Activated naive CD4-positive, alpha-beta T cell treated with anti-CD3 and anti-CD28 coated beads, Interleukin-2, amount 50 U/mL, for 72 hours (primary cell): ENCODE measurements around the gene CHPF2. TPM values are rescaled to one million over a fixed set of nuclear protein-coding genes. Genes with fewer than 3 reads are reported as not detected.

Source experiments
- ATAC-seq, 2 donors: fragments of 150-1000 bp; cut with Tn5 transposase; 2 replicates each; pipeline ENCODE4 v1.10.0; 2021; ENCODE audit warnings: mild to moderate bottlenecking in 2 of 2, moderate library complexity in 2 of 2
- DNase-seq, 2 donors: peaks; one replicate each; pipeline ENCODE4 v3.0.0; 2021 to 2022; ENCODE audit warnings: low spot score in 2 of 2
- H3K27ac Mint-ChIP-seq, 2 donors: one replicate each; pipeline ENCODE4 v1.8.0; 2022; ENCODE audit warnings: mild to moderate bottlenecking in 2 of 2, mixed read lengths in 2 of 2
- H3K36me3 Mint-ChIP-seq, 2 donors: one replicate each; pipeline ENCODE4 v1.8.0; 2022; ENCODE audit warnings: mixed read lengths in 2 of 2
- H3K9me3 Mint-ChIP-seq, 2 donors: one replicate each; pipeline ENCODE4 v1.8.0; 2022; ENCODE audit warnings: mixed read lengths in 2 of 2
- total RNA-seq, 2 donors: library from RNA; stranded (reverse); gene quantifications; one replicate each; pipeline ENCODE4 v1.2.3, GENCODE V29; 2022

The CHPF2 gene
- total RNA-seq, 2 donors from 2014 or later = 26.7 to 29.3 TPM

DNA sequence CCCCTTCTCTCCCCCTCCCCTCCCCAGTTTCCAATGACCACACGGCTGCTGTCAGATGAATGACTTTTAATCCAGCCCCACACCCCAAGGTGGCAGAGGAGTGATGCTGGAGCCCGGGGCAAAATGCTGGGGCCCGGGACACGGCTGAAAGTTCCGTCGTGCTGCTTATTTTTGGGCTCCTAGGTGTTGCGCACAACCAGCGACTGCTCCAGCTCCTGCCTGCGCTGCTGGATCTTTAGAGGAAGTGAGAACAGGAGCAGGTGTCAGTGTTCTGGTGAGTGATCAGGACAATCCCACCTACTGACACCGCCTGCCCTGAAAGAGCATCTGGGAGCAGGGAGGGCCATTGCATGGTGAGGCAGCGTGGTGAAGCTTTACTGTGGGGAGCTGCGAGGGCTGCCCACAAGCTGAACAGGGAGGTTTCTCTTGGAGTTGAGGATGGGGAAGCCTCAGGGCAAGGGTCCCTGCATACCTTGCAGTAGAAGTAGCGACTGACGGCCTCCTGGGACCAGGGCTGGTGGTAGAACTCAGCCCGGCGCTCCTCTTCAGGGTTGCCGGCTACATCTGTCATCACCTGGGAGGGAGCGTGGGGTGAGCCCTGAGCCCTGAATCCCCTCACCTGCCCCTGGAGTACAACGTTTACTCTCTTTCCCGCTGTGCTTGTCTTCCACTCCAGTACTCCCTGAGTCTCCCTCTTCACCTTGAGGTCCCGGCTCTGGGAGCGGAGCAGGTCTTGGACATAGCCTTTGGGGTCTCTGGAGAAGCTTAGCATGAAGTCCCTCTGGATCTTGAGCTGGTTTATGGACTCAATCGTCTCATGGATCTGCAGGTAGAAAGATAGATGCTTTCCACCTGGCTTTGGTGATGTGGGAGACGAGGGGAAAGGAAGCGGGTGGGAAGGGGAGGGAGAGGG lies 6.9 kb downstream of the CHPF2 start:
- DNase-seq = no peak
- no peaks in the 10 kb centered on the region for H3K9me3 Mint-ChIP-seq
- no peaks in the 10 kb centered on the region for H3K36me3 Mint-ChIP-seq
- peak overlapping the region in 1 of 2 donors; percentile 39 for H3K27ac Mint-ChIP-seq
- ATAC-seq = no peak

DNA sequence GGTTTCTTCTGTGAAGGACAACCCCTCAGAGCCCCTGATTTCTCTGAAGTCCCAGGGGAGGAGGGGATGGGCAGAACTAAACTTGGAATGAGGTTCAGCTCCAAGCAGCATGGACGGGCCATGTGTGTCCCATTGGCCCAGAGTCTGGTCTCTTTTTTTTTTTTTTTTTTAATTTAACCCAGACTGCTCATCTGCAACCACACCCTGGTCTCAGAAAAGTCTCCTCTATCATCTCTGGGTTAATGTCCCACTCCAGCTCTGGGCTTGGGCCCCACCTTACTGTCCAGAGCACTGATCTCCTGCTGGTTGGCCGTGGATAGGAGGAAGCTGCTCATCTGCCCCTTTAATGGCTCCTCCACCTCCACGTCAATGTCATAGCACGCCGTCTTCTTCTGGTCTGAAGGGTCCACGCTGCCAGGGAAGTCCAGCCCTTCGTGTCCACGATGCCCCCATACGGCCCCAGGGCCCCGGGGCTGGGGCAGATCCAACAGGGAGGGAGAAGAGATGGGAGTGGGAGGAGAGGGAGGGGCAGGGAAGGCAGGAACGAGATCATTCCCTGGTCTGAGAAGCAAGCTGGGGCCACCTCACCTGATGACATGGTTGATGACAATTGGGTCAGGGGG lies 7.7 kb downstream of the CHPF2 start:
- no peak for DNase-seq
- H3K9me3 Mint-ChIP-seq = no peaks in the 10 kb centered on the region
- no peak overlapping the region for H3K27ac Mint-ChIP-seq
- ATAC-seq = no peak
- H3K36me3 Mint-ChIP-seq = no peaks in the 10 kb centered on the region

DNA sequence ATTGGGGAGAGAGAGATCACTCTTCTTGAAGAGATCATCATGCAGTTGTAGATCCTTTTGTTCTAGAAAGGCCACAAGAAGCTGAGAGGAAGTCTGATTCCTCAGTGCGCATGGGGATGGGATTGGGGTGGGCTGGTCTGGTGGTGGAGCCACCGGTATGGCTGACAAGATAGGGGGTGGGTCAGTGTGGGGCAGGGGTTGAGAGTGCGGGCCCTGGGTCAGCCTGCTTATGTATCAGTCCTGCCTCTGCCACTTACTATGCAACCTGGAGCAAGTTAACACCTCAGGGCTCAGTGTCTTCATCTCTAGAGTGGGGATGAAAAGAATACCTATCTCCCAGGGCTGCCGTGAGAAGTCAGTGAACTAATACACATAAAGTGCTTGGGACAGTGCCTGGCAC lies 8.3 kb downstream of the CHPF2 start:
- Mint-ChIP-seq H3K27ac (no peak overlapping the region), H3K36me3 (no peaks in the 10 kb centered on the region), H3K9me3 (no peaks in the 10 kb centered on the region)
- DNase-seq = no peak
- no peak for ATAC-seq

DNA sequence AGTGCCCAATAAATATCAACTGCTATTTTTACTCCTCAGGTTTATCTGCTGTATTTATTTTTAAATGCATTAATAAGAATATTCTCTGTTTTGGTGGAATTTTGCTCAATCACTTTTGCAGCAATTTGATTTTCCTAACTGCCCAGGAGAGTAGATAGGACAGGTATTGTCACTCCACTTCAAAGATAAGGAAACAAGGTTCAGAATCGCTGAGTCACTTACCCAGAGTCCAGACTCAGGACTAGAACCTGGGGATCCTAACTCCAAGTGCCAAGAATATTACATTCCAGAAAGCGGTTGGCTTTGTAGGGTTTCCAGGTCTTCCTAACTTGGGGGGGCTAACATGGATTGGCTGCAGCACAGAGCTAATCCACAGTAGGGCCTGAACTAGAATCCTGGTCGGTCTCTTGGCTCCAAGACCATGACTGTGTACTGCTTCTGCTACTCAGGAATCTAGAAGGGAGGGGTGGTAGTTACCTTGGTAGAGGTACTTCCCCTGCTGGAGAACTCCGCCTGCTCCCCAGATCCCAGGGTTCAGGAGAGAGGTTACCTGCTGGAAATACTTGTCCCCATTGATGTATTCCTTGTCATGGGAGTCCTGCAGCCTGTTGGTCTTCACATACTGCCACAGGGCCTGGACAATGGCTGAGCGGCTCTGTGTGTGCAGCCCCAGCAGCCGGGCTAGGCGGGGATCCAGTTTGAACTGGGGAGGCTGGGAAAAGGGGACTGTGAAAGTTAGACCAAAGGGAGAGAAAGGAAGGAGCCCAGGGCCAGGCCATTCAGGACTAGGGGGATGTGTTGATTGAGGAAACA lies 8.9 kb downstream of the CHPF2 start:
- Mint-ChIP-seq H3K27ac (peak overlapping the region in 1 of 2 donors; percentile 90), H3K36me3 (no peaks in the 10 kb centered on the region), H3K9me3 (no peaks in the 10 kb centered on the region)
- ATAC-seq (no peak), DNase-seq (no peak)

DNA sequence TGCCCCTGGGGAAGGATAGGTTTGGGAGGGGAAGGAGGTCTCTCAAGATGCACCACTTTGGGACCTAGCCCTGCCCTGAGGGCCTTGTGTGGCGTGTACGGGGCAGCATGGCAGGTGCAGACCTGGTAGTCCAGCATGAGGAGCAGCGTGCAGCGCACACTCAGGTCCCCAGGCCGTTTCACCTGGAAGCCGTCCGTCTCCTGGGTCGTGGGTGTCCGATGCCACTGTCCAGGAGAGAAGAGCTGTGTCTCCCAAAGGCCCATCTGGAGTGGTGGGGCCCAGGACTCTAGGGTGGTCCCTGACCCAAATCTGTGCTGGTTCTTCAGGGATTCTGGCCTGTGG lies 9.4 kb downstream of the CHPF2 start:
- Mint-ChIP-seq H3K27ac (peak overlapping the region in 1 of 2 donors; percentile 90), H3K9me3 (no peaks in the 10 kb centered on the region), H3K36me3 (no peaks in the 10 kb centered on the region)
- ATAC-seq (no peak), DNase-seq (no peak)

DNA sequence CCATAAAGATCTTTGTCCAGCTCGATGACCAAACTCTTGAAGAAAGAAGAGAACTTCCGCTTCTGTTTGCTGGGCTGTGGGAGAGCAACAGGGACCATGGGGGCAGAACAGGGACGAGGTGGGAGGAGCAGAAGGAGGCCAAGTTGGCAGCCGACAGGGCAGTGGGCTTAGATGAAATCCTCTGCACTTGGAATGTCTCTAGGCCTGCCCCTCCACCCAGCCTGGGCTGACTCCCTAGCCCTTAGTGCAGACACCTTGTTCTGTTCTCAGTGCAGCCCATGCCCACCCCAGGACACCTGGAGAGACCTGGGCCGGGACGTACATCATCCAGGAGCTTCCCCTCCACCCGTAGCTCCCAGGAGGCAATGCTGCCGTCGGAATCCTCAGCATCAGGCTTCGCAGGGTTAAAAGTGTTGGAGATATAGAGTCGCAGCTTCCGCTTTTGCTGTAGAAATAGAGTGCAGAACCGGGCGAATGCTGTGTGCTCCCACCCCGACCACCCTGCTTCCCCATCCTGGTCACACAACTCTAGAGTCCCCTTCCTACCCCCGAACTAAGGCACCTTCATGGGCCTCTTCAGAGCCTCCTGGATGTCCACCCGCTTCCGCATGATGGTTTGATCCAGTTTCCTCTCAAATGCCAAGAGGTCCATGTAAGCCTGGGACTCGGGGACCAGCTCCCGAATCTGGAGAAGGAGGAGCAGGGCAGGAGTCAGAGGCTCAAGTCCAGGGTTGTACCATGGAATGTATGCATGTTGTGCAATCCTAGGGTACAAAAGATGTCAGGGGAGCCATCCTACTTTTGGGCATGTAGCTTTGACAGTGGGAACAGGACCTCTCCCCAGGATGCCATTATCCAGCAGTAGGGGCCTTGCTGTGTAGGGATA lies 10.1 kb downstream of the CHPF2 start:
- ATAC-seq (no peak), DNase-seq (no peak)
- Mint-ChIP-seq H3K27ac (peak overlapping the region in 1 of 2 donors; percentile 72), H3K36me3 (no peaks in the 10 kb centered on the region), H3K9me3 (no peaks in the 10 kb centered on the region)

DNA sequence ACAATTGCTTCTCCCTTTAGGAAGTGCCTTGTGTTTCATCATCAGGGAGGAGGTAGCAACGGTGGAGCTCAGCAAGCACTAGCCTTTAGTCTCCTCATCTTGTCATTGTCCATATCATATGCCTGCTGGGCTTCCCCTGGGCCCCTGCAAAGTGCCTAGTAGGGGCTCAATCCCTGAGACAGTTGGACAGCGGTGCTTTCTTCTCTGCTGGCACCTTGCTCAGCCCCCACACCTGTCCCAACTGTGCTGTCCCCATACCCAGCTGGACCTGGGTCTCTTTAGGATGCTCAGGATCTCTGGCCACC lies 10.7 kb downstream of the CHPF2 start:
- ATAC-seq = no peak
- Mint-ChIP-seq H3K27ac (peak overlapping the region; percentile 72 to 79), H3K9me3 (no peaks in the 10 kb centered on the region), H3K36me3 (no peaks in the 10 kb centered on the region)
- DNase-seq = no peak

DNA sequence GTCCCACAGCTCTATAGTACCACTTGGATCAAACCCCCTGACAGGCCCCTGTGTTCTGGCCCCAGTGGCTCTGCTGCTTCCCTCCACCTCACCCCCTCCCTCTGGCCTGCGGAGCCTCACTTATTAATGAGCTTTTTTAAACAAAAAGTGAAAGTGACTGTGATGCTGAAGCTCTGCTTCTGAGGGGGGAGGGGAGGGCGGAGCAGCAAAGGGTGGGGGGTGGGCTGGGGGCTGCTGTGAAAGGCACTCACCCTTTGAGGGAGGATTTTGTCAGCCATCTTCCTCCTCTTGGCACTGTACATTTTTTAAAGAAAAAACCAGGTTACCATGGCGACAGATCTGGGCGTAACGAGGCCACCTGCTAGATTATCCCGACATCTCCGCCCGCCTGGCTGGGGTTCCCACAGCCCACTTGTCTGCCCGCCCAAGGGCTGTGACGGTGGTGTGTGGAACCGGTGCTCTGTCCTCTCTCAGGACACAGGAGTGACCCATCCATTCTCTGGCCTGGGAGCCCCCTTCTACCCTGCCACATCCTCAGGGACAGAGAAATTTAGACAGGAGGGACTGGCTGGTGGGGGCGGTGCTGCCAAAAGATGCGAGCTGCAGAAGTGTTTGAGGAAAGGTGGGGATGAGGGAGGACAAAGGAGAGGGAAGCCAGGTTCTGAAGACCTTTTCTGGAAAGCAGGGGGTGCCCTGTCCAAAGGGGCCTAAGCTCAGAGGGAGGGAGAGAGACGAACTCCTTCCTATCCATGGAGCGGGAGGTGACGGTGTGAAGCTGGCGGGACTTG lies 11.3 kb downstream of the CHPF2 start:
- DNase-seq (no peak), ATAC-seq (peak; percentile 34 to 45)
- no peaks in the 10 kb centered on the region for H3K36me3 Mint-ChIP-seq
- H3K9me3 Mint-ChIP-seq = no peaks in the 10 kb centered on the region
- H3K27ac Mint-ChIP-seq = peak overlapping the region; percentile 72 to 79

DNA sequence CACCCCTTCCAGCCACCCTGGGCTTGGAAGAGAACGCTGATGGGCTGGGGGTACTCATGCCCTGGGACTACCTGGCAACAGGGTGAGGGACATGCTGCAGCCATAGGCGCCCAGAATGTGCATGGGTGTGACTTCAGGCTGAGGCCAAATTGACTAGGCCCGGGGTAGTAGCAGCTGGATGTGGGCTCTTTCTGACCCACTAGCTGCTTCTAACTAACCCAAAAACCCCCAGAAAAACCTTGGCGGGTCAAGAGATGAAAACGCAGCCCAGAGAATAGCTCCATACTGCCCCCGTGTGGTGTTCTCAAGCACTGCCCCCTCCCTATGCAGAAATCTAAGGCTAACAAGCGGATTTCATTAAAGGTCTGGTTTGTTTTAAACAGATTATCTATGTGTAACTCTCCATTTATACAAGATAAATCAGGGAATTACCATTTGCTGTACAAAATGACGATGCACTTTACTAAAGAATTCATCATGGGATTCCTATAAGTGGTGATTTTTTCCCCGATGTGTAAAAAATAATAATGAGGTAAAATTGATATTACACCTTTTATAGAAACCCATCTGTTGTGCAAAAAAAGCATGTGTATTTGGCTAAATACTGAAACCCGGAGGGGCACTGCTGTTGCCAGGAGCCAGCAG lies 12.0 kb downstream of the CHPF2 start:
- Mint-ChIP-seq H3K9me3 (no peaks in the 10 kb centered on the region), H3K36me3 (no peaks in the 10 kb centered on the region)
- ATAC-seq = peak; percentile 18 to 40

DNA sequence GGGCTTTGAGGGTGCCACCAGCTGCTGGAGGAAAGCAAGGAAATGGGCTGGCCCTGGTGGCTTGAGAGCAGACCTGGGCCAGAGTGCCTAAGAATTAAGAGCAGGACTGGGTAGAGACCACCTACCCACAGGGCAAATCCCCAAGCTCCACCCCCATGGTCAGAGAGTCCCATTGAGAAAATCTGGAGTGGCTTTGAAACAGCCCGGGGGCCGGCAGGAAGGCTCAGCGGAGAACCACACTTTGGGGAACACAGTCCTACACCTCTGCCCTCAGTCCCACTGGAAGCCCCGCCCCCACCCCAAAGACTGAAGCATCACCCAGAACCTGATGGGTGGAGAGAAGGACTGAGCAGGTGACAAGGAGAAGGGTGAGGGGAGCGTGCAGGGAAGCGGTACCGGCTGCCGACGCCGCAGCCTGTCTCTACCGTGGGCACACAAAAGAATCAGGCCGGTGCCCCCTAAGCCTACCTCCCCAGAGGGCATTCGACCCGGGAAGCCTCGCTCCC lies 12.6 kb downstream of the CHPF2 start:
- H3K36me3 Mint-ChIP-seq = no peaks in the 10 kb centered on the region
- DNase-seq (no peak), ATAC-seq (peak in 1 of 2 donors; percentile 9)
- no peaks in the 10 kb centered on the region for H3K9me3 Mint-ChIP-seq
- H3K27ac Mint-ChIP-seq = peak overlapping the region in 1 of 2 donors; percentile 22

More for the DNA sequence above, 12.0 kb downstream of the CHPF2 start:
- peak in 1 of 2 donors; percentile 72 for DNase-seq
- H3K27ac Mint-ChIP-seq = no peak overlapping the region

DNA sequence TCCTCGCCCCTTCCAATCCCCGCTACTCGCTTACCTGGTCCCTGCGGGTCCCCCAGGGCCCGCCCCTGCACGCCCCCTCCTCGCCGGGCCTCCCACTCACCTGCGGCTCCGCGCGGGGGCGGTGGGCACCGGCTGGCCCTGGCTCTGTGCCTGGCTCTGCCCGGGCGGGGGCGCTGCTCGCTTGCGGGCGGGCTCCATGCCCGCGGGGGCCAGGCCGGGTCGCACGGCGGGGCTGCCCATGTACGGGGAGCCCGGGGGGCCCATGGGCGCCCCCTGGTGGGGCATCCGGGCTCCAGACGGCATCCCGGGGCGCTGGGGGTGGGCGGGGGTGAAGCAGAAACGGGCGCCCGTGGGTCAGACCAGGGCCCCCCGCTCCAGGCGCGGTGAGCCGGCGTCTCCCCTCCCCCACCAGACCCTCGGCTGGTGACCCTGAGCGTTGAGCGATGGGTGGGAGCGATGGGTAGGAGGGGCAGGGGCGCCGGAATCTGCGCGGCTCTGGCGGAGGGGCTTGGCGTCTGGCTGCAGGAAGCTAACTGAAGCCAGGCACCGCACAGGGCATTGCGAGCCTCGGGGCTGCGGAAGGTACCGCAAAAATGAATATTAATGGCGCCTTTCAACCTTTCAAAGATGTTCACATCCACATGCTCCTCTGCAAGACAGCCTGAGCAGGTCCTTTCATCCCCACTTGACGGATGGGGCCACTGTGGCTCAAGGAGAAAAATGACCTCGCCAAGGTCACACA lies 13.2 kb downstream of the CHPF2 start:
- DNase-seq (peak in 1 of 2 donors; percentile 79), ATAC-seq (peak; percentile 59 to 78)
- Mint-ChIP-seq H3K27ac (no peak overlapping the region), H3K9me3 (no peaks in the 10 kb centered on the region), H3K36me3 (peaks cover 0 to 1% of the 10 kb centered on the region in 2 donors)

DNA sequence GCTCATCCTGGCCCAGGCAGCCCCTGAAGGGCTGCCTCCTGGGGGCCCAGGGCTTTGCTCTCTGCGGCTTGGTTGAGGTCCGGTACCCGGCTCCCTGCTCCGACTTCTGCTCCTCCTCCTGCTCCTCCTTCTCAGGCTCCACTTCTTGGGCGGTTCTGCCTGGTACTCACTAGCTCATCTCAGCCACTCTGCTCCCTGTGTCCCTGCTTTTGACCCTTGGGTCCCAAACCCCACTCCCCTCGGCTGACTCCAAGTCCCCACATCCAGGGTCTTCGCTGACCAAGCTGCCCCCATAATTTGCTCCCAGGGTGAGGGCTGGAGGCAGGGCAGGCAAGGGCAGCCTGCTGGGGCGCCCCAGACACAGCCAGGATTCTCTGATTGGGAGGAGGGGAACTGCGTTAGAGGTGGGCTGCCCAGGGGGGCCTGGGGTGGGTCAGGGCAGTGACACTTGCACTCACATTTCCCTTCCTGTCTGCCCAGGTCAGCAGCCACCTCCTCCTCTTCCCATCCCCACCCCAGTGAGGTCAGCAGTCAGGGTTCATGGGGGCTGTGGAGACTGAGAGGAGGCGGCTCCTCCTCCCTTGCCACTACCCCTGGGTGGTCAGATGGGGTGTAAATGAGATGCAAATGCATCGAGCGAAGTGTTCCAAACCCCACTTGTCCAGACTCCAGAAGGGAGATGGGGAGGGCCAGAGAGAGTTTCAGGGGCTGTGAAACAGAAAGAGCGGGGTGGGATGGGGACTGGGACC lies 14.0 kb downstream of the CHPF2 start:
- Mint-ChIP-seq H3K27ac (no peak overlapping the region), H3K36me3 (peaks cover 0 to 8% of the 10 kb centered on the region in 2 donors), H3K9me3 (no peaks in the 10 kb centered on the region)
- ATAC-seq = no peak
- no peak for DNase-seq

DNA sequence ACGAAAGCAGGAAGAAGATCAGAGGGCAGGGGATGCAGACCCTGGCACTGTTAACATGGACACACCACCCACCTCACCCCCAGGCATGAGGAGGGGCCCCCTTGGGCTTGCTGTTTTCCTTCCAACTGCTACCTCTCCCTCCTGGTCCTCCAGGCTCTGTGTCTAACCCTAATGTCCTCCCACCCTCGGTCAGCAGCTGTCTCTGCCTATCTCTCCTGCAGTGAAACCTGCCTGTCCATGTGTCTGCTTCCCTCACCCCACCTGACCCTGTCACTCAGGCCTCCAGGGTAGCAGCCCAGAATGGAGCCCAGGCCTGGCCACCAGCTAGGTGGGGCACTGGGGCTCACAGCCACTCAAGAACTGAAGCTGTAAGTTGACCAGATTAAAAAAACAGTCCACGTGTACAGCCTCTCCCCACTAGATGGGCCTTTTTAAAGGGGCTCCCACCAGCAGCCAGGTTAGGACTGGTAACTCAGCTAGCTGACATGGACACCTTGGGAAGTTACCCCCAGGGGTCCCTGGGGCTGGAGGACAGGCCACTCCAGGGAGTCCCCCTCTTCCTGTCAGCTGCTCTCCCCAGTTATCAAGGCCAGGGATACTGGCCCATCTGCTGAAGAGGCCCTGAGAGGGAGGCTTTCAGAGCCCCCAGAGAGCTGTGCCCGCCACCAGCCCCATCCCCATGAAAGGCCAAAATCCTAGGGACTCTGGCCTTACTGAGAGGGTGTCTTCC lies 14.7 kb downstream of the CHPF2 start:
- Mint-ChIP-seq H3K36me3 (peaks cover 0 to 8% of the 10 kb centered on the region in 2 donors), H3K9me3 (no peaks in the 10 kb centered on the region), H3K27ac (no peak overlapping the region)
- DNase-seq (no peak), ATAC-seq (no peak)
